Measurements from ENCODE around the gene C1orf21.

The C1orf21 gene

DNA sequence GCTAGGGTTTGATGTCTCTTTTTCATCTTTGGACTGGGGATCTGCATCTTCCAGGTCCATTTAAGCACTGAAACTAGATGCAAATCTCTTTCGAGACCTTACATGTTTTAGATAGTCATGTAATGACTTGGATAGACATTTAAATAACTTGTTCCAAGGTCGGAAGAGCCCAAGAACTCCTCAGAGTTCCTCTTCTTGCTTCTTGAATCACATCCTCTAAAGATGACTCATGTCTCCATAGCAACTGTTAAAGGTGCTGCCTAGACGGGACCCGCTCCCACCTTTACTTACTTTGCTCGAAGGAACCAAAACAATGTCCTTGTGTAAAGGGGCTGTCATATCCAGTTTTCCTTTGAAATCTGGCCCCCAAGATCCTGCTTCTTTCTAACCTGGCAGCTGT lies 237.8 kb downstream of the C1orf21 start:
- DNase-seq (ENCODE audit: low spot score) = no peak
- FAIRE-seq = no peak

DNA sequence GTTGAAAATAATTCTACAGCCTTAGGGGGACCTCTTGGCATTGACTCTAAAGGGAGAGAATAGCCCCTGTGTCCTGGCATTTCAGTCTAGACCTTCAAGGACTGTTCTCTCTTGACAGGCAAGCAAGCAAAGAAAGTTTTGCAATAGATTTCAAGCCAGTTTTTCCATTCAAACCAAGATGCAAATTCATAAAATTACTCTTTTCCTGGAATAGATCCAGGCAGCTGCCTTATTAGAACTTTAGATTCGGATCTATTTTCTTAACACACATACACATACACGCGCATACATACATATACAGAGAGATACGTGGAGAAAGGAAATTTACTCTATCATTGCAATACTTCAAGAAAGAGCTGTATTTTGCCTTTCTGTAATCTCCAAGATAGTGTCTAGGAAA lies 238.4 kb downstream of the C1orf21 start:
- FAIRE-seq = no peak
- DNase-seq (ENCODE audit: low spot score) = no peak

DNA sequence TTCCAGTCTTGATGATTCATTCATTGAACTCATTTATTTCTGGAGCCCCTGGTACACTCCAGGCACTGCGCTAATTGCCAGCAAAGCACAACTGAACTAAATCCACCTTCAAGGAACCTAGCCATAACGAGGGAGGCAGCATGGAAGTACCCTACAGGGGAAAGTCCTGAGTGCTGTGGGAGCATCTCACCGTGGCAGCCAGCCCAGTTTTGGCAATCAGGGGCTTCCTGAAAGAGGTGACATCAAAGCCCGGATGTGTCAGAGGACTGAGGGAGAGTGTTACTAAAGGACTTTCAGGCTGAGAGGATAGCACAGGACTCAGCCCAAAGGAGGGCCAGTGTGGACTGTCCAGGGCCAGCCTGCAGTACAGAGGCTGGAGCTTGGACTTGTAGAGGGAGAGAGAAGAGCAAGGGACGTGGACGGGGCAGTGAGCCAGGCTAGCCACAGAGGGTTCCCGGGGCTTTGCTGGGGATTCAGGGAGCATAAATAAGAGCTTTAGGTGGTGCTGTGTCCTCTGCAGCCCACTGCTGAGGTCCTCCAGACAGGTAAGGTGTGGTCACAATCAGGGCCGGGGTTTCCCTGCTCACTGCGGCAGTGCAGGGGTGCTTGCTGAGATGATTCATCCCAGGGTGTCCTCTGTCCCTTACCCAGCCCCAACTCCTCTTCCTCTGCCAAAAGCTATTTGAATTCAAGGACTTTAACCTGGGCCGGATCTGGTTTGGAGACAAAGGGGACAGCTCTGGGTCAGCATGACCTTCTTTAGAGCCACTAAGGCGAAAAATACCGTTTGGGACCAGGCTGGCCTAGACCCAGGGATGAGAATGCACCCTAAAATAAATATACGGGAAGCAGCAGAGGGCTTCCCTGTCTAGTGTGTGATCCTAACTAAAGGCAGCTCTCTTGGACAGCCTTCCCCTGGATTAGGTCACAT lies 239.5 kb downstream of the C1orf21 start:
- DNase-seq (ENCODE audit: low spot score) (no peak), FAIRE-seq (peak; percentile 40)

DNA sequence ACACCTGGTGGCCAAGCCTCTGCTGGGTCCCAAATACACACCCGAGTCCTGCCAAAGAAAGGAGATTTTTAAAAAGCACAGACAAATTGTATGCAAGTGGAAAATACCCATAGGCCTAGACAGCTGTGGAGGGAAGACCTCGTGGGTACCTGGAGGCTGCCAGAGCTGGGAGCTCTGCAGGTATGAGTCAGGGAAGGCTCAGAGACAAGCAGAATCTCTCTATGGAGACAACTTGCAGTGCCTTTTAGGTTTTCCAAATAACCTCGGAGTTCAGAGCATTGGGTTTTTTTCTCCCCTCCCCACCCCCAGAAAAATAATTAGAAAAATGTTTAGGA lies 240.1 kb downstream of the C1orf21 start:
- DNase-seq (ENCODE audit: low spot score) (no peak), FAIRE-seq (no peak)

DNA sequence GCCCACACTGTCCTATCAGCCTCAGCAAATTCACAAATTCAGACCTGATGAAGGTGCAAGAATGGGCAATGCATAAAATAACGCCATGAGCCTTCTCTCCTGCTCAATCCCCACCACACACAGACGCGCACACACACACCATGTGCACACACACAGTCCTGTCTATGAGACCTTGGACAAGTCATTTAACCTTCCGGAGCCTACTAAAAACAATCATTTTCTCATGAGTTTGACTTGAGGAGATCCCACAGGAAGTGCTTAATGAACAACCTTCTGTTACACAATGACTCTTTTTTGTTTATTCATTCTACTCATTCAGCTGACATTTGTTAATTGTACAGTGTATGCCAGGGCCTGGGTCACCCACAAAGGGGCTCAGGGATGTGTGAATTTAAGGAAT lies 242.4 kb downstream of the C1orf21 start:
- no peak for FAIRE-seq
- DNase-seq (ENCODE audit: low spot score) = no peak

DNA sequence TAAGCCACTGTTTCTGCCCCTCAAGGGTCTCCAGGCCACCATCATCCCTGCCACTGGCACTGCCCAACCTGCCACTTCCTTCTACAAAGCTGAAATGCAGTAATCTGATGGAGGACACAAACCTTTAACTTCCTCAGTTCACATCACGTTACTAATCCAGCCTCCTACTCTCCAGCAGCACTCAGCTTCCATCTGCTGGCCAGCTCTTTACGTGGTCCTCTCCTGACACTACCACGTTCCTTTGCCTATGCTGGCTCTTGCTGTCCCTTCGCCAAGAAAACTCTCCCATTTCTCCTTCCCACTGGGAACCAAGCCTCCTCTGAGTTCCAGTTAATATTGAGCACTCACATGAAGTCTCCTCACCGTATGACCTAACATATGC lies 243.8 kb downstream of the C1orf21 start:
- no peak for FAIRE-seq

DNA sequence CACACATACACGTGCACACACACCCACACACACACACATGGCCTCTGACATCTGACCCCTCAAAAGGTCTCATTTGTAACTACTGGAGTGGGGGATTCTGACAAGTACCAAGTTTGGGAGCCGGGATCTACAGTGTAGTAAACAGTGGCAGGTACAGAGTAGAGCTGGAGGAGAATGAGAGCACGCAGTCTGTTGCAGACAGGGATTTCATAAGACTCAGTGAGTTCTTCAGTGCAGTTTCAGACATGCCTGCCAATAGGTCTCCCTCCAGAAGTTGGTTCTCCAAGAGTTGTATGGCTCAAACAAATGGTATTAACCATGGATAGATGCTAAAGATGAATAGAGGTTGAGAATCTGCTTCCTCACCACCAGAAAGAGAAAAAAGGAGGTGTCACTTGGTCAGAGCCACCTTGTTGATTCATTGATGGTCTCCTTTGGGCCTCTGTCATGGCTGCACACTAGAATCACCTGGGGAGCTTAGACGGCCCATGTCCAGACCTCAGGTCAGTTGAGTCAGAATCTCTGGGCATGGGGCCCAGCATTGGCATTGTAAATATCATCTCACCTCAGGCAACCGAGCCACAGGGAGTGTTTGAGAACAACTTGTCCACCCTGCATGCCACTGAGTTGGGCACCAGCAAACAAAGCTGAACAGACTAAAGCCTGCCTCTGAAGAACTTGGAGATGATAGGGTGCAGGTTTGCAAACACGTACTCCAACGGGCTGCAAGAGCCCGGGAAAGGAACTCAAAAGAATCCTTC lies 245.8 kb downstream of the C1orf21 start:
- DNase-seq (ENCODE audit: low spot score) = no peak
- no peak for FAIRE-seq

More for the DNA sequence above, 243.8 kb downstream of the C1orf21 start:
- no peak for DNase-seq (ENCODE audit: low spot score)

DNA sequence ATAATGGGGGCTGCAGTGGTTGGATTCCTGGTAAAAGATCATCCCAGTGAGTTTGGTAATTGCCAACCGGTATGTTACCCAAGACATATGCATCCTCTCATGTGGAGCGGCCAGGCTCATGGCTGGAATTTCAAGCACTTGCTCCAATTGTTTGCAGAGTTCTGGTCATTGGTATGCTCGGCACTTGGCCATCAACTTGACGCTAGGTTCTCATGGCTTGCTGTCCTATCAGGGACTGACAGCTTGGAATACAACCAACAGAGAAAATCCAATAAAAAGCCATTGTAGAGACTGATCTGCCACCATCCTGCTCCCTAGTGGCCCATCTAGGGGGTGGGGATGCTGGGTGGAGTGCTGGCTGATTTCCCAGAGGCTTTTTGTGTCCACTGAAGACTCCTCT lies 247.0 kb downstream of the C1orf21 start:
- DNase-seq (ENCODE audit: low spot score) = no peak
- FAIRE-seq = no peak

DNA sequence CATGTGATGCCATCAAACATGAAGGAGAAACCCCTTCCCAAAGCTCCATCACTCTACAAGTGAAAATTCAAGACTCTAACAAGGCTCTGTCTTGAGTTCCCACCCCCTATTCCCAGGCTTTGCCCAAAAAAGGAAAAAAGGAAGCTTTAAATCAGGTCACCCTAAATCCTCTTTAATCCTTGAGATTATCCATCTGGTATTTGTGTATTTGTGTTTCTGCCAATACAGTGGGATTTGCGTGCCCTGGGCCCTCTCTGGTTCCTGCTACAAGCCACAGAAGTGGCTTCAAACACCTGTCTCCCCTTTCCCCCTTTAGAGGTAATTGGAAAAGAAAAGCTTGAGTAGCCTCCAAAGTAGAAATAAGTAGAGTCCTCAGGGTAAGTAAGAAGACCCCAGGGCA lies 247.5 kb downstream of the C1orf21 start:
- no peak for DNase-seq (ENCODE audit: low spot score)
- no peak for FAIRE-seq

DNA sequence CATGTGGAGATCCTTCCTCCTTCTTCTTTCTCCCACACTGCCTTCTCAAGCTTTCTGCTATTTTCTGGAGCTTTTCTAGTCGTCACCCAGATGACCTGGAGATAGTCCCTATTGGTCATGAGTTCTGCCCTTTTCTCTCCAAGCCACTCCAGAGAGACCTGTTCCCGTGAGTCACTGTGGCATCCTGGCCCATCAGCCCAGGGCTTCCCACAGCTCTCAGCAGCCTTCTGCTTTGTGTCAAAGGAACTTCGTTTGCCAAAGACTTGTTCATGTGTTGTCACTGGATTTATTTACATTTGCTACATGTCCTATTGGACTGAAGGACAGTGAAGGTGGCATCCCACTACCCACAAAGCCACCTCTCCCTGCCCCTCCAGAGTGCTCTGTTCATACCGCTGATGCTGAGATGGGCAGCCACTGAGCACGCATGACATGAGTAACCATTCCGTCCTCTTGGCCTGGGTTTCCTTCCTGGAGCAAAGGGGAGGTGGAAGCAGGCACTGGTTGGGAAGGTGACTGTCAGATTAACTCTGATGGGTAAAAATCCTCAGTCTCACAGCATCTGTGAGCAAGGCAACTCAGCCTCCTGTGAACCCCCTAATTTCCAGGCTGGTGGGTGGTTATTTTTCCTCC lies 248.6 kb downstream of the C1orf21 start:
- FAIRE-seq (no peak), DNase-seq (ENCODE audit: low spot score) (no peak)

DNA sequence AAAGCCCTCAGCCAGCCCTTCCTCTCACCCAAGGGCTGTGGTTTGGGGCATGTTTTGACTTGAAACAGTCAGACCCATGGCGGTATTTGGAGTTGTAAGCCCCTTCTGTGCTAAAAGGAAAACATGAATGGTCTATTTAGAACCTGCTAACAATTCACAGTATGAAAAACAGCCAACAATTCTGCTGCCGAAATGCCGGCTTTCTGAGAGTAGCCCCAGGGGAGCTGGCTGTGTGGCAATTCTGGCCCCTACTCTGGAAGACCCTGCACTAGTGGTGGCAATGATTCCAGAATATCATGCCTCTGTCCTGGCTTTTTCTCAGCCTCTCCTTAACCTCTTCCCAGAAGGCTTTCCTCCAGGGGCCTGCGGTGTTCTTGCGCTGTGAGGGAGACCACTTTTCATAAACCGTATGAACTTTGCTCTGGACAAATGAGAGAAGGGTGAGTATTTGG lies 249.2 kb downstream of the C1orf21 start:
- no peak for FAIRE-seq
- DNase-seq (ENCODE audit: low spot score) = no peak

DNA sequence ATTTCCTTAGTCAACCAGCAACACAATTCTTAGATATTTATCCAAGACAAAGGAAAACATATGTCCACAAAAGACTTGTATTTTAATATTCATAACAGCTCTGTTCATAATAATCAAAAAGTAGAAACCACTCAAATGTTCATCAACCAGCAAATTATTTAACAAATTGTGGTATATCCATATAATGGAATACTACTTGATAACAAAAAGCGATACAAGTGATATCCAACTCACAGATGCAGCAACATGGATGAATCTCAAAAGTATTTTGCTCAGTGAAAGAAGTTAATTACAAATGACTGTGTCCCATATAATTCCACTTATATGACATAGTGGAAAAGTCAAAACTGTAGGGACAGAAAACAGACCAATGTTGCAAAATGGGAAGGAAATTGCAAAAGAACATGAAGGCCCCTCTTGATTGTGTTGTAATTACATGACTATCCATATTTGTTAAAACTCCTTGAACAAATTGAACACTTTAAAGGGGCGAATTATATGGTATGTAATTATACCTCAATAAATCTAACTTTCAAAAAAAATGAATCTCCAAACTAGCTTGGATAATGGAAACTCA lies 250.9 kb downstream of the C1orf21 start:
- no peak for FAIRE-seq
- no peak for DNase-seq (ENCODE audit: low spot score)

DNA sequence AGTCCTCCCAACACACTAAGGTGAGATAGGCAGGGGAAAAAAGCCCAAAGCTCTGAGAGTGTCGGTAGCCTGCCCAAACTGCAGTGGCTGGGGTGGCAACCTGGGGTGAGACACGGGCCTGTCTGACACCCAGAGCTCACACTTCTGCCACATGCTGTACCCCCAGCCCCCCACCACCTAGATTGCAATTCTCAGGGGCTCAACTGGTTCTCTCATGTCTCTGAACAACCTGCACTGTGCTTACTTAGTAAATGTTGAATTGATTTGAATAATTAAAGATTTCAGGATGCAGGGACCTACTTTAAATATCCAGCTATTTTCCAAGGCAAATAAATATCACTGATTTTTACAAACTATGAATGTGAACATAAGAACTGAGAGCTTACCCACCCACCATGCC lies 252.4 kb downstream of the C1orf21 start:
- DNase-seq (ENCODE audit: low spot score) = no peak
- no peak for FAIRE-seq

DNA sequence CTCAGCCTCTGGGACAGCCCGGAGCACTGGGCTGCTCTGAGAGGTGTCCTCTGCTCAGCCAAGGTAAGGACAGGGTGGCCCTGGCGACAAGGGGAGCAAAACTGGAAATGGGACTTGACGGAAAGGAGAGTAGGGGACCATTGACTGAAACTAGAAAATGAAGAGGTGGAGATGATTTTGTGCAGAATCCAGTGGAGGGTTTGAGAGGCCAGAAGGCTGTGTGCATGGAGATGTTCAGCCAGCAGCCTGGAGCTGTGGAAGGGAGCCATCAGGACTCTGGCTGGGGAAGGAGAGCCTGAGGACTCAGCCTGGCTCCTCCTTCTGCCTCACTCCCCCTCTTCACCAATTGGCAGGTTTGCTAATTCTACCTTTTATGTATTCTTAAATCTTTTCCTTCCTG lies 253.7 kb downstream of the C1orf21 start:
- FAIRE-seq (no peak), DNase-seq (ENCODE audit: low spot score) (no peak)

DNA sequence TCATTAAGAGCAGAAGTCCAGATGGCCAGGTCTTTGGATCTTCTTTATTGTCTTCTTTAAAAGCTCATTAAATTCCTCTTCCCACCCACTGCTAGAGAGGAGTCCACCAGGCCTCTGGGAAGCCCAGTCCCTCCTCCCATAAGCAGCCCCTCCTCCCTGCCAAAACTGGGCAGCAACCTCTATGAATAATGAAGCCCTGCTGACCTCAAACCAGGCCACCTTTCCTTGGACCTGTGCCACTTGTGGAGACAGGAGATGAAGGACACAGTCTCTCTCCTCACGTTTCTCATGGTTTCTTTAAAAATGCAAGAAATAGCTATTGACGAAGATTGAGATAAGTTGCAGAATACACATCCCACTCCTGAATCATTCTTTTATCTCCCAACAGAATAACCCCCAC lies 255.1 kb downstream of the C1orf21 start:
- FAIRE-seq (no peak), DNase-seq (ENCODE audit: low spot score) (no peak)

DNA sequence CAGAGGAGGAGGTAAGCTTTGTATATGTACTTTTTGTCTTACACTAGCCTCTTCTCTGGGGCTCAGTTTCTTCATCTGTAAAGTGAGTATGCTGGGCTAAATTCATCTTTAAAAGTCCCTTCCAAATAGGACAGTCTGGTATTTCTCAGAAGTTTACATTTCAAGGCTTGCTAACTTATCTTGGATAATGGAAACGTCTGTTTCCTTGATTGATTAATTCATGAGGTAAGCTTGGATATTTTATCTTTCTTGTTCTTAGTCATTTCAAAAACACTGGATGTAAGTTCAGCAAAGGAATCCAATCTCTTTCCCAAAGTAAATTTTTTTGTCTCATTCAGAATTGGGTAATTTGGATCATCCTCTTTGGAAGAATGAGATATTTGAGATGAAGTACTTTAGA lies 256.8 kb downstream of the C1orf21 start:
- DNase-seq (ENCODE audit: low spot score) (no peak), FAIRE-seq (no peak)

DNA sequence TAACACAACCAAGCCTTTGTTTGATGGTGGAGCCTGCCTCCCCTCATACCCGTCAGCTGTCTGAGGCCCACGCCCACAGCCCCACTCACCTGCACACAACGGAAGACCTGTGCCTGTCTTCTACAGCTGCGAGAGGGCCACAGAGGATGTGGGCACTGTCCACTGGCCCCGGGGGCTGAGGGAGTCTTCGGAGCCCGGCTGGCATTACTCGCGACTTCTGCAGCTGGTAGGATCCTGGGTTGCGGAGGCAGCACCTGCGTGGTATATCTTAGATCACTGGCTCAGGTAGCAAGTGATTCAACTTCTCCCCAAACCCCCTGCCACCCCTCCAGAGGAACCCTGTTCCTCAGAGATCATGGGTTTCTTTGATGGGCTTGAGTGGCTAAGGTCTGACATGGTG lies 257.9 kb downstream of the C1orf21 start:
- DNase-seq (ENCODE audit: low spot score) (no peak), FAIRE-seq (no peak)

DNA sequence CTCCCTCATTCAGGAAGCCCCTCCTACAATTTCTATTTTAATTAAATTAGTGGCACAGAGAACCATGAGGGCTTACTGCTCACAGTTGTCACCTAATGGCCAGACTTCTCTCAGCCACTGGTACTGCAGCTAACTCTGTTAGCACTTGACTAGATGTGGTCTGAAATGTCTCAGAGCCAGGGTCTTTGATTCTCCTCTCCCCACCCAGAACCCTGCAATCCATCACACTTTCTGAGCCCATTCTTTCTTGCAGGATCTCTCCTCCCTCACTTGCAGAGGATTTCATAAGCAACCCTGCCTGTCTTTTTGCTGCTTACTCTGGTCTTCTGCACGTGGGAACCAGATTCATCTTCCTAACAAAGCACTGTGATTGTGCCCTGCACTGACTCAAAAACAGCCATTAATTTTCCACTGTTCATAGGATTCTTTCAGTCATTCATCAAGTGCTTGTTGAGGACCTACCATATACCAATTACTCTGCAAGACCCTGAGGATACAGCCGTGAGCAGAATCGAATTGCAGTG lies 259.4 kb downstream of the C1orf21 start:
- FAIRE-seq (no peak), DNase-seq (ENCODE audit: low spot score) (no peak)

DNA sequence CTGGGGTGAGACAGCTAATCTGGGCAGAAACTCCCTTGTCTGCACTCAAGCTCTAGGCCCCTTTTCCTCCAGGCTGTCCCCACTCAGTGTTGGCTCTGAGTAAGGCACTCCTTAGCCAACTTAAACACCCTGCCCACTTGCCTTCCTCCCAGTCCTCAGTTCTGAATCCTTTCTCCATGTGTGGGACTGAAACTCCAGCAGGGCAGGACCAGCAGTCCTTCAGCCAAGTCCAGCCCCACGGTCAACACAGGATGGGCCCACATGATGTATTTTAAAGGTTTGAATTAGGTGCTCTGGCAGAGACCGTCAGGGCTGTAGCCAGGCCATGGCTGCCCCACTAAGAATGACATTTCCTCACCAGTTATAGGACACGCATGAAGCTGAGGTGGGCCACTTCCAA lies 260.0 kb downstream of the C1orf21 start:
- DNase-seq (ENCODE audit: low spot score) (no peak), FAIRE-seq (no peak)

DNA sequence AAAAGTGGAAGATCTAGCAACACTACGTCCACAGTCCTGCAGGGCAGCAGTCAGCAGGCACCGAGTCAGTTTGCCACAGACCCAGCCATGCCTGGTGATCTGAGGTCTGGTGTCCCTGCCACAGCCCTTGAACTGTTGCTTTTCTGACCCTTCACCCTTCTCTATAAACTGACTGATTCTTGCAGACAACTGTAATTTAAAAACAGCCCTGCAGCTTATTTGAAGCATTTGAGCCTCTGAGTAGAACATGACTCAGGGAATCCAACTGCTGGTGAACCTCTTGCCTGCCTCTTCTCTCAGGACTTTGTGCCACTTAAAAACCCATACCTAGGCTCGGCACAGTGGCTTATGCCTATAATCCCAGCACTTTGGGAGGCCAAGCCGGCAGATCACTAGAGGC lies 260.6 kb downstream of the C1orf21 start:
- no peak for DNase-seq (ENCODE audit: low spot score)

DNA sequence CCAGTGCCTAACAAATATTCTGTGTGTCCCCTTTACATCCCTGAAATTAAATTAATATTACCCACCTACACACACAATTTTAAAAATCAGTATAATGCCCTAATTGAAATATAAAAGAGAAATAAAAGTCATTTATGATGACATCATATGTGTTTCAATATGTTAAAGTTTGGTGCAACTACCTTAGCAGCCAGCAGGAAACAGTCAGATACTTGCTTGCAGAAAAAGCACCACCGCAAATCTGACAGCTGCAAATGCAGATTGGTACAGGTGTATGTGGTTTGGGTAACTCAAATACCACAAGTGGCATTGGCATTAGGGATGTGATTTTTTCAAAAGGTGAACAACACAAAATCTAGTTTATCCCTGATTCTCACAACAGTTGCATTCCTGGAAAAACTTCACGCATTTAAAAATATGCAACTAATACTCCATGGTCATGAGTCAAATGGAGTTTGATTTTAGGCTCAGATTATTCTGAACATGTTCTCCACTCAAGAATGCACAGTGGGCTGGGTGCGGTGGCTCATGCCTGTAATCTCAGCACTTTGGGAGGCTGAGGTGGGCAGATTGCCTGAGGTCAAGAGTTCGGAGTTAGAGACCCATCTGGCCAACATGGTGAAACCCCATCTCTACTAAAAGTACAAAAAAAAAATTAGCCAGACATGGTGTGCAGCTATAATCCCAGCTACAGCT lies 261.5 kb downstream of the C1orf21 start:
- DNase-seq (ENCODE audit: low spot score) = no peak
- FAIRE-seq = no peak

More for the DNA sequence above, 260.6 kb downstream of the C1orf21 start:
- no peak for FAIRE-seq

Measured in urothelium cell line (cell line).